ENCODE data around the gene ST6GALNAC5. TPM values are rescaled to one million over a fixed set of nuclear protein-coding genes. Genes with fewer than 3 reads are reported as not detected.
"Not testable (repeated sequence)": the region's sequence is repeated elsewhere in the genome, so short reads cannot be mapped to it uniquely, and the experiment has no call there.

The ST6GALNAC5 gene
- total and polyA plus RNA-seq, 2 of the 13 experiments (the other 11 are each of a cell fraction or from before 2014, with no cell fraction given): not detected

DNA sequence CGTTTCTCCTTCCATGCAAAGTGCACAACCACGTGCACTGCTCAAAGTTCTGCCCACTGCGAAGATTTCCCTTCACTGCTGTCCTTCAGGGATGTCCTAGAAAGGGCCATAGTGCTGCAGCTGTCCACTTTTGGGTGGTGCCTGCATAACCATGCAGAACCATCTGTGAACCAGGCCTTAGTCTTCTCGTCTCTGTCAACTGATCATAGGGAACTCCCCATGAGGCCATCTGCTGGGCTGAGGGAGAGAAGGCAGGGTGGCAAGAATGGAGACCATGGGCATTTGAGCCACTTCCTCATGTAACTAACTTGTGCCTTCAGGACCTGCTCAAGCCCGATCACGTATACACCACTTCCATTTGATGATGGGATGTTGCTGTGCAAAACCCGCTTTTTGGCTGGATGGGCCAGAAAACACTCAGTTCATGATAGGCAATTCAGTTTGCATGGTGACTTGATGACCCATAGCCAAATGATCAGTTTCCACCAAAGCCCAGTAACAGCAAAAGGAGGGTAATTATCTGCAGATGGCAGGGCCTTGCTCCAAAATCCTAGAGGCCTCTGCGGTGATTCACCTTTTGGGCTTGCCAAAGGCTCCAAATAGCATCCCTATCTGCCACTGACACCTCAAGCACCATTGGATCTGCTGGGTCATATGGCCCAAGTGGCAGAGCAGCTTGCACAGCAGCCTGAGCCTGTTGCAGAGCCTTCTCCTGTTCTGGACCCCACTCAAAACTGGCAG, 9.5 kb downstream of the ST6GALNAC5 start (continued):
- TF ChIP-seq ZNF639 (CRISPR knock-in tag; conservative IDR thresholded peaks at IDR 0.05): no peak
- no peak for TF ChIP-seq TBL1XR1 (IDR thresholded peaks at IDR 0.05; ENCODE audit: borderline replicate concordance, low read length, partially characterized antibody)
- TF ChIP-seq MATR3 (CRISPR knock-in tag; IDR thresholded peaks at IDR 0.05): no peak

- in situ Hi-C loops (cut with HindIII; ENCODE audit: extremely low pct_ligation_motif_present, low pct_unique_long_range_greater_than_20kb); intact Hi-C loops (cut with micrococcal nuclease; ENCODE audit: unreplicated experiment); H3K9ac ChIP-seq (ENCODE audit: insufficient read depth, low read depth, low read length); H3K36me3 ChIP-seq (replicated peaks in 1 of 2; ENCODE audit: control insufficient read depth in 1 of 2, insufficient read depth in 2 of 2, low read length in 2 of 2); H3K4me3 ChIP-seq (replicated peaks in 1 of 3; ENCODE audit: insufficient read depth in 1 of 3, low read depth in 2 of 3, low read length in 3 of 3); BruUV-seq (replicated peaks); H3K27me3 ChIP-seq (ENCODE audit: control insufficient read depth in 1 of 2, insufficient read depth in 2 of 2, low read length in 2 of 2); CTCF ChIA-PET (ENCODE audit: low intra/inter-chr PET ratio, low total read pairs); H3K4me1 ChIP-seq (ENCODE audit: insufficient read depth, low read length); DNase-seq (ENCODE audit: low spot score); H3K79me2 ChIP-seq (ENCODE audit: insufficient read depth, low read length); H3K9me3 ChIP-seq (ENCODE audit: low read length); FAIRE-seq; H2AFZ ChIP-seq (ENCODE audit: low read length); H4K20me1 ChIP-seq (ENCODE audit: insufficient read depth, low read length); POLR2A ChIA-PET; H3K27ac ChIP-seq (ENCODE audit: extremely low read length, insufficient read depth, low read length); ATAC-seq; H3K4me2 ChIP-seq (ENCODE audit: low read depth, low read length): not testable (repeated sequence)
Measured at GRCh38 chr1:76879014-76879413, 11.7 kb downstream of the ST6GALNAC5 start.

- Histone ChIP-seq H2AFZ (ENCODE audit: low read length) (no peak overlapping the region), H3K27me3 (ENCODE audit: control insufficient read depth in 1 of 2, insufficient read depth in 2 of 2, low read length in 2 of 2) (no peaks in the 10 kb centered on the region), H3K9me3 (ENCODE audit: low read length) (no peaks in the 10 kb centered on the region), H3K79me2 (ENCODE audit: insufficient read depth, low read length) (no peaks in the 10 kb centered on the region), H3K27ac (ENCODE audit: extremely low read length, insufficient read depth, low read length) (no peak overlapping the region), H3K4me1 (ENCODE audit: insufficient read depth, low read length) (no peaks in the 10 kb centered on the region), H3K4me2 (ENCODE audit: low read depth, low read length) (no peak overlapping the region), H3K9ac (ENCODE audit: insufficient read depth, low read depth, low read length) (no peak overlapping the region), H3K36me3 (replicated peaks in 1 of 2; ENCODE audit: control insufficient read depth in 1 of 2, insufficient read depth in 2 of 2, low read length in 2 of 2) (no peaks in the 10 kb centered on the region), H3K4me3 (replicated peaks in 1 of 3; ENCODE audit: insufficient read depth in 1 of 3, low read depth in 2 of 3, low read length in 3 of 3) (no peak overlapping the region), H4K20me1 (ENCODE audit: insufficient read depth, low read length) (no peaks in the 10 kb centered on the region)
- BruUV-seq (replicated peaks): no TSS peak
- FAIRE-seq (no peak), ATAC-seq (no peak), DNase-seq (ENCODE audit: low spot score) (no peak)
- CTCF ChIA-PET (ENCODE audit: low intra/inter-chr PET ratio, low total read pairs): no interaction called here
- POLR2A ChIA-PET: no interaction called here
- in situ Hi-C loops (cut with HindIII; ENCODE audit: extremely low pct_ligation_motif_present, low pct_unique_long_range_greater_than_20kb): no loop called here
- intact Hi-C loops (cut with micrococcal nuclease; ENCODE audit: unreplicated experiment): no loop called here
- no peak for TF ChIP-seq MTA3 (CRISPR knock-in tag; IDR thresholded peaks at IDR 0.05)
- TF ChIP-seq ZNF776 (CRISPR knock-in tag; IDR thresholded peaks at IDR 0.05): no peak
- no peak for TF ChIP-seq ZBTB21 (CRISPR knock-in tag; IDR thresholded peaks at IDR 0.05)
- no peak for TF ChIP-seq TRAFD1 (CRISPR knock-in tag; IDR thresholded peaks at IDR 0.05; ENCODE audit: borderline replicate concordance)
- no peak for TF ChIP-seq ZNF563 (CRISPR knock-in tag; IDR thresholded peaks at IDR 0.05)
- no peak for TF ChIP-seq PTBP1 (IDR thresholded peaks at IDR 0.05; ENCODE audit: low read depth, low read length, poor library complexity, severe bottlenecking)
- TF ChIP-seq NFE2L2 (IDR thresholded peaks at IDR 0.05; ENCODE audit: low read length): no peak
- no peak for TF ChIP-seq ZNF350 (CRISPR knock-in tag; IDR thresholded peaks at IDR 0.05; ENCODE audit: borderline replicate concordance, low read depth)
- TF ChIP-seq NCOA5 (CRISPR knock-in tag; IDR thresholded peaks at IDR 0.05): no peak
Measured at GRCh38 chr1:76881762-76882161, 14.5 kb downstream of the ST6GALNAC5 start.

Data from HepG2 (cell line).